H9 (cell line): ENCODE measurements around the gene CIPC. TPM values are rescaled to one million over a fixed set of nuclear protein-coding genes. Genes with fewer than 3 reads are reported as not detected.

Experiments
- DNase-seq: peaks from one replicate; pipeline ENCODE4 v3.0.0-alpha.2; 2017
- H2AFZ ChIP-seq: one replicate; pipeline ENCODE4 v1.6.1; 2013; ENCODE audit warnings: mild to moderate bottlenecking, low read length, control low read depth, moderate library complexity
- H2AK5ac ChIP-seq: 2 replicates; pipeline ENCODE4 v1.6.1; 2013; ENCODE audit warnings: low read length, control low read depth, mixed read lengths; ENCODE audit not compliant: insufficient read length
- H2BK120ac ChIP-seq: one replicate; pipeline ENCODE4 v1.6.1; 2013; ENCODE audit warnings: low read depth, mild to moderate bottlenecking, low read length, control low read depth, inconsistent platforms; ENCODE audit not compliant: poor library complexity, severe bottlenecking
- H2BK12ac ChIP-seq: 2 replicates; pipeline ENCODE4 v1.6.1; 2013; ENCODE audit warnings: low read length, control low read depth, mixed read lengths, low read depth; ENCODE audit not compliant: insufficient read length
- H2BK15ac ChIP-seq: 2 replicates; pipeline ENCODE4 v1.6.1; 2013; ENCODE audit warnings: low read depth, low read length, control low read depth
- H2BK20ac ChIP-seq: one replicate; pipeline ENCODE4 v1.6.1; 2013; ENCODE audit warnings: low read depth, mild to moderate bottlenecking, low read length, control low read depth, inconsistent platforms; ENCODE audit not compliant: poor library complexity, severe bottlenecking
- H2BK5ac ChIP-seq: 2 replicates; pipeline ENCODE4 v1.6.1; 2013; ENCODE audit warnings: low read length, control low read depth, mixed read lengths; ENCODE audit not compliant: insufficient read length
- H3K14ac ChIP-seq: 2 replicates; pipeline ENCODE4 v1.6.1; 2013; ENCODE audit warnings: low read length, control low read depth; ENCODE audit not compliant: insufficient read depth
- H3K18ac ChIP-seq: 2 replicates; pipeline ENCODE4 v1.6.1; 2013; ENCODE audit warnings: low read depth, mild to moderate bottlenecking, mixed read lengths, low read length, control low read depth; ENCODE audit not compliant: insufficient read length
- H3K23ac ChIP-seq: 2 replicates; pipeline ENCODE4 v1.6.1; 2013; ENCODE audit warnings: low read length, control low read depth, mixed read lengths, low read depth; ENCODE audit not compliant: insufficient read length
- H3K23me2 ChIP-seq: 2 replicates; pipeline ENCODE4 v1.6.1; 2013; ENCODE audit warnings: low read depth, mild to moderate bottlenecking, mixed read lengths, low read length, control low read depth; ENCODE audit not compliant: insufficient read length, poor library complexity, severe bottlenecking
- H3K27ac ChIP-seq: 2 replicates; pipeline ENCODE4 v1.5.1; 2013; ENCODE audit warnings: low read length, control low read depth, mixed read lengths, low read depth; ENCODE audit not compliant: insufficient read length
- H3K27me3 ChIP-seq: 2 replicates; pipeline ENCODE4 v1.6.1; 2013; ENCODE audit warnings: low read length, control low read depth, inconsistent platforms; ENCODE audit not compliant: insufficient read depth
- H3K4ac ChIP-seq: 2 replicates; pipeline ENCODE4 v1.6.1; 2013; ENCODE audit warnings: low read depth, mild to moderate bottlenecking, control low read depth, inconsistent platforms, low read length, moderate library complexity
- H3K4me1 ChIP-seq: 2 replicates; pipeline ENCODE4 v1.6.1; 2013; ENCODE audit warnings: low read length, control low read depth, inconsistent platforms; ENCODE audit not compliant: insufficient read depth
- H3K4me2 ChIP-seq: 2 replicates; pipeline ENCODE4 v1.6.1; 2013; ENCODE audit warnings: low read length, control low read depth, mixed read lengths; ENCODE audit not compliant: insufficient read length, insufficient read depth
- H3K56ac ChIP-seq: 2 replicates; pipeline ENCODE4 v1.6.1; 2013; ENCODE audit warnings: low read depth, mild to moderate bottlenecking, mixed read lengths, low read length, control low read depth; ENCODE audit not compliant: insufficient read length
- H3K79me1 ChIP-seq: 2 replicates; pipeline ENCODE4 v1.6.1; 2013; ENCODE audit warnings: low read depth, mild to moderate bottlenecking, moderate library complexity, low read length, control low read depth, inconsistent platforms; ENCODE audit not compliant: insufficient read depth, poor library complexity, severe bottlenecking
- H3K79me2 ChIP-seq: 2 replicates; pipeline ENCODE4 v1.6.1; 2013; ENCODE audit warnings: low read length, control low read depth, inconsistent platforms; ENCODE audit not compliant: insufficient read depth
- H3K9ac ChIP-seq: 2 replicates; pipeline ENCODE4 v1.6.1; 2013; ENCODE audit warnings: low read length, control low read depth, mixed read lengths; ENCODE audit not compliant: insufficient read length; ENCODE audit errors: extremely low read depth
- H3K9me3 ChIP-seq: one replicate; pipeline ENCODE4 v1.6.1; 2013; ENCODE audit warnings: low read depth, low read length, inconsistent platforms; ENCODE audit not compliant: control insufficient read depth
- H3T11ph ChIP-seq: one replicate; pipeline ENCODE4 v1.6.1; 2013; ENCODE audit warnings: mild to moderate bottlenecking, low read length, control low read depth, inconsistent platforms
- H4K20me1 ChIP-seq: one replicate; pipeline ENCODE4 v1.6.1; 2013; ENCODE audit not compliant: control insufficient read depth, insufficient read length, insufficient read depth
- H4K5ac ChIP-seq: 2 replicates; pipeline ENCODE4 v1.6.1; 2013; ENCODE audit warnings: low read depth, mild to moderate bottlenecking, mixed read lengths, low read length, control low read depth; ENCODE audit not compliant: insufficient read length
- H4K8ac ChIP-seq: replicated peaks from 2 replicates; pipeline ENCODE4 v1.6.1; 2013; ENCODE audit warnings: low read length, control low read depth, mixed read lengths, low read depth; ENCODE audit not compliant: insufficient read length
- H4K91ac ChIP-seq: 2 replicates; pipeline ENCODE4 v1.6.1; 2013; ENCODE audit warnings: low read depth, mild to moderate bottlenecking, moderate library complexity, mixed read lengths, low read length, control low read depth; ENCODE audit not compliant: insufficient read length
- H3K27ac Mint-ChIP-seq, 3 experiments: 2 replicates in 2 of 3; 3 replicates in 1 of 3; pipeline ENCODE4 v1.8.0; 2020 to 2021; ENCODE audit warnings: mixed read lengths in 3 of 3, mild to moderate bottlenecking in 1 of 3, moderate library complexity in 1 of 3
- H3K27me3 Mint-ChIP-seq: 2 replicates; pipeline ENCODE4 v1.8.0; 2021; ENCODE audit warnings: low read depth, mild to moderate bottlenecking, moderate library complexity, mixed read lengths
- H3K36me3 Mint-ChIP-seq, 3 experiments: 2 replicates in 2 of 3; 3 replicates in 1 of 3; pipeline ENCODE4 v1.8.0; 2020 to 2021; ENCODE audit warnings: low read depth in 3 of 3, mixed read lengths in 3 of 3; ENCODE audit not compliant: insufficient read depth in 1 of 3
- H3K4me1 Mint-ChIP-seq, 2 experiments: 2 replicates each; pipeline ENCODE4 v1.8.0; 2020; ENCODE audit warnings: mixed read lengths in 2 of 2
- H3K4me3 Mint-ChIP-seq, 2 experiments: 2 replicates in 1 of 2; 3 replicates in 1 of 2; pipeline ENCODE4 v1.8.0; 2020 to 2021; ENCODE audit warnings: mild to moderate bottlenecking in 2 of 2, mixed read lengths in 2 of 2, moderate library complexity in 1 of 2
- H3K9me3 Mint-ChIP-seq, 2 experiments: 2 replicates in 1 of 2; 3 replicates in 1 of 2; pipeline ENCODE4 v1.8.0; 2020; ENCODE audit warnings: mild to moderate bottlenecking in 2 of 2, mixed read lengths in 2 of 2, moderate library complexity in 1 of 2
- CTCF ChIP-seq: fragments of 200-600 bp; sonication (generic); conservative IDR thresholded peaks from 3 replicates; pipeline ENCODE4 v1.8.0; 2021; ENCODE audit warnings: antibody characterized with exemption, mild to moderate bottlenecking
- WGBS: extraction: QIAGEN DNeasy Blood & Tissue Kit; methylation state at CpG from one replicate; pipeline ENCODE4 v1.1.7; 2013; ENCODE audit warnings: missing lambda C conversion rate, low lambda C conversion rate, mixed read lengths; ENCODE audit not compliant: insufficient read length; ENCODE audit errors: extremely low coverage; 5-methylcytosine and 5-hydroxymethylcytosine counted together
- total RNA-seq: library from RNA; stranded (reverse); gene quantifications from 2 replicates; pipeline ENCODE4 v1.2.1, GENCODE V29; 2021

The CIPC gene
- total RNA-seq, 1 experiment from 2014 or later: 23.4 TPM

GRCh38 chr14:77052281-77053044, 45.6 kb upstream of the CIPC start:
- Histone ChIP-seq H3K27ac (no peak overlapping the region), H3K9me3 (no peaks in the 10 kb centered on the region), H3K56ac (no peak overlapping the region), H3K4ac (no peak overlapping the region), H2AFZ (no peak overlapping the region), H3K23me2 (no peaks in the 10 kb centered on the region), H4K91ac (no peak overlapping the region), H4K5ac (no peak overlapping the region), H2BK120ac (no peak overlapping the region), H2AK5ac (no peak overlapping the region), H2BK20ac (no peak overlapping the region), H3K79me1 (no peaks in the 10 kb centered on the region), H3T11ph (no peak overlapping the region), H3K4me2 (no peak overlapping the region), H3K79me2 (no peaks in the 10 kb centered on the region), H4K20me1 (no peaks in the 10 kb centered on the region), H2BK12ac (no peak overlapping the region), H3K4me1 (no peaks in the 10 kb centered on the region), H2BK15ac (no peak overlapping the region), H3K23ac (no peak overlapping the region), H3K14ac (no peak overlapping the region), H2BK5ac (no peak overlapping the region), H3K27me3 (no peaks in the 10 kb centered on the region), H3K9ac (no peak overlapping the region), H3K18ac (no peak overlapping the region), H4K8ac (no peak overlapping the region)
- Mint-ChIP-seq H3K27me3 (peaks cover 6% of the 10 kb centered on the region), H3K9me3 (peaks cover 0 to 5% of the 10 kb centered on the region in 2 experiments), H3K4me1 (peaks cover 6 to 13% of the 10 kb centered on the region in 2 experiments), H3K27ac (peak overlapping the region in 1 of 3 experiments; percentile 47; a peak in 1 of 7 replicates), H3K4me3 (no peak overlapping the region), H3K36me3 (no peaks in the 10 kb centered on the region)
- no peak for TF ChIP-seq CTCF
- WGBS: no CpG with 5 or more reads among the region's 8 CpGs
- DNase-seq: no peak
